Hematopoietic multipotent progenitor cell treated with erythropoietin and hydrocortisone succinate and interleukin-3 and kit ligand, for 8 days (in vitro differentiated cells): ENCODE results near the gene SETD2.
A peak's percentile ranks its signal among the peaks of the same experiment; 100 is the strongest.

Experiments
- DNase-seq: peaks from one replicate; pipeline ENCODE4 v3.0.0-alpha.2; 2015

The SETD2 gene

DNA sequence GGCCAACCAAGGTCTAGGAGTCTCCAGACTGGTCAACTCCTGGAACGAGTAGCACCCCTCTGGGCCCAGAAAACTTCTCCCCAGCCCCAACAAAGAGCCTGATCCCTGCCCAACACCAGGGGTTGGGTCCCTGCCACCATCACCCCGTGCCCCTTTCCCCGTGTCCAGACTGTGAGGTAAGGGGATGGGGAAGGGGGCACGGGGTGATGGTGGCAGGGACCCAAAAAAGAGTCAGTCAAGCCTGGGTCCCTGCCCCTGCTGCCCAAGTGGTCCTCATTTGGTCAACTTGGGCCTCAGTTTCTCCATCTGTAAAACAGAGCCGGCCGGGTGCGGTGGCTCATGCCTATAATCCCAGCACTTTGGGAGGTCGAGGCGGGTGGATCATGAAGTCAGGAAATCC lies 185.5 kb downstream of the SETD2 start:
- no peak for DNase-seq

DNA sequence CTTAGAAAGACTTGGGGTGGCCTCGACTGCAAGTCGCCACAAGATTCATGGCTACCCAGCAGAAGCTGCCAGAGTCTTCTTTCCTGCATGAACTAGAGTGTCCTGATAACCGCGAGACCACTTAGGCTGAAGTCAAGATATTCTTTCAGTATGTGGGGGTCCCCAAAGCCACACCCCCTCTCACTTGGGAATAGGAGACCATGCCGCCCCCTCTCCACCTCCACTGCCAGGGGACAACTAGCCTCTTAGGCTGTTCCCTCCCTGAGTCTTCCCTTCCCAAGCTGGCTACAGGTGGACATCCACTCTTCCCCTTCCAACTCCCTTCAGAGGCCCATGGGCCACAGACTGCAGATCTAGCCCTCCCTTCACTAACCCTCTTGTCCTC lies 186.1 kb downstream of the SETD2 start:
- DNase-seq, result no peak

DNA sequence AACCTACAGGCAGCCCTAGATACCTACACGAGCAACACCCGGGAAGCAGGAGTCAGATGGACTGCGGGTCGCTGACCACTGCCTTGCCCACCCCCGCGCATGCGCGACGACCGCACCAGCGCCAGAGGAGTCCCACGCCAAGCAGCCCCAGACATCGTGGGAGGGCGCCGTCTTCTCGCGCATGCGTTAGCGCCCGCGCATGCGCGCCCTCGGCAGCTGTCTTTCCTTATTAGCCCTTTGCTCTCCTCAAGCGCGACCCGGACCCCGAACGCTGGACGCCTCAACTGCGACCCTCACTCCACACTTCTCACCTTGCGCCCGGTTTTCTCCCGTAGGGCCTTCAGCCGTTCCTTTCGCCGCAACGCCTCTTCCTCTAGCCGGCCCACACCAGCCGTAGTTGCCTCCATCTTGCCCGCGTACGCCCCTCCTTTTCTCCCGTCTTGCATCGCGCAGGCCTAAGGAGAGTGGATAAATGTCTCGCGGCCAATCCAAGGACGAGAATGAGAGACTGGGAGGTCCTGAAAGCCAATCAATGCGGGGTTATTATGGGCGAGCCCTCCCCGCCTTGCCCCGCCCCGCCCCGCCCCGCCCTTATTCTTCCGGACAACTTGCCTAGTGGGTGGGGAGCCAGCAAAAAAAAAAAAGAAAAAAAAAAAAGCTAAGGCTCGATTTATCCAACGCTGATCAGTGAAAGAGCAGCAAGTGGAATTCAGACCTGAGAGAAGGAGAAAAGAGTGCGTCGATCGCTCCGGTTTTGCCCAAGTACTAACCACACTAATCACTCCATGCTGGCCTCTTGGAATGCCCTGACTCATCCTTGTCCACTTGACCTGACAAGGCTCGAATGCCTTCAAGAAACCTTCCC lies 187.4 kb downstream of the SETD2 start, which contains the start of gene CCDC12:
TSS of gene CCDC12 (minus strand) at position 420 of the 865 bp plus-strand sequence. CDS start at position 407, 13 bp downstream.
- DNase-seq, result peak; percentile 100

DNA sequence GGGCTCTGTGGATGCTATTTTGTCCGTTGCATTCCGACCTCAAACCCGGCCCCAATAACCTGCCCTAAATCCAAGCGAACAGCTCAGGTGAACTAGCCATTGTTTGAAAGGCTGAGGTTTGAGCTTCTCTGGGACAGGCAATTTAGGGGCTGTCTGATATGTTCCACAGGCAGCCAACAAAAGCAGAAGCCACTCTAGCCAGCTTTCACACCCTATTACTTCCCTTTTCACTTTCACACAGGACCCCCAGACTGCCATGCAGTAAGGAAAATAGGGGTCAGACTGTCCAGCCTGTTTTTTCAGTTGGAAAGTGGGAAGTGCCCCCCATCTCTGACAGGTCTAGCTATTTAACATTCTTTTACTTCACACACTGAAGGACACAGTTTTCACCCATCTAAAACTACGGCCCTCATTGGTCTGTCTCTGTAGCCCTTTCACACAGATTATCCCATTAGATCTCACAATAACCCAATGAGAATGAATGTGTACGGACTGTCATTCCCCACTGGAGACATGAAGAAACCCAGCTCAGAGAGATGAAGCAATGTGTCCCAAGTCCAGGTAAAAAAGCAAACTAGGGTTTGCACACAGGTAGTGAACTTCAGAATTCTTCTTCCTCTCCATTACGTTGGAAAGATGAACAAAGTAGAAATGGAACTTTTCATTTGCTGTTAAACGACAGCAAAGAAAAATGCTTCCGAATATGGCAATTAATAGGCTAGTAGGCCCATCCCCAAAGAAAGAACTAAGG lies 189.3 kb downstream of the SETD2 start:
- DNase-seq, result no peak

DNA sequence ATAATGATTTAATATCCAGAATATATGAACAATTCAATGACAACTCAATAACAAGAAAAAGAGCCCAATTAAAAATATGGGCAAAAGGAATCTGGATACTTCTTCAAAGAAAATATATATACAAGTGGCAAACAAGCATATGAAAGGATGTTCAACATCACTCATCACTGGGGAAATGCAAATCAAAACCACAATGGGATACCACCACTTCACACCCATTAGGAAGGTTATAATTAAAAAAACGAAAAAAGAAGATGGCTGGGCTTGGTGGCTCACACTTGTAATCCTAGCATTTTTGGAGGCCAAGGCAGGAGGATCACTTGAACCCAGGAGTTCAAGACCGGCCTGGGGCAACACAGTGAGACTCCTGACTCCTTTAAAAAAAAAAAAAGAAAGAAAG lies 191.5 kb downstream of the SETD2 start:
- DNase-seq, result no peak

DNA sequence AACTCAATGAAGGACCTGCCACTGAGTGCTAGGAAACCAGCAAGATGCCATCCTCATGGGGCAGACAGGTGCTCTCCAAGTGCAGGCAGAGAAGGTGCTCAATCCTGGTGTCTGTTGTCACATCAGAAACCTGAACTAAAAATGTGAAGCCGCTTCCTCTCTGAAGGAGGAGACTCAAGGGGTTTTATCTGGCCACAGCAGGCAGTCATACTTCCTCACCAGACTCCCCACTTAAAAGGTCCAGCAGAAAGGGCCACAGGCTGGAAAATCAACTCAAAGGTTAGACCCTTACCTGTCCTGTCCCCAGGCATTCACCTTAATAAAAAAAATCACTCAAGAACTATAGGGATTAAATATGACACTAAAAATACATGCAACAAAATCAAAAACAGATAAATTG lies 192.2 kb downstream of the SETD2 start:
- peak; percentile 59 for DNase-seq

DNA sequence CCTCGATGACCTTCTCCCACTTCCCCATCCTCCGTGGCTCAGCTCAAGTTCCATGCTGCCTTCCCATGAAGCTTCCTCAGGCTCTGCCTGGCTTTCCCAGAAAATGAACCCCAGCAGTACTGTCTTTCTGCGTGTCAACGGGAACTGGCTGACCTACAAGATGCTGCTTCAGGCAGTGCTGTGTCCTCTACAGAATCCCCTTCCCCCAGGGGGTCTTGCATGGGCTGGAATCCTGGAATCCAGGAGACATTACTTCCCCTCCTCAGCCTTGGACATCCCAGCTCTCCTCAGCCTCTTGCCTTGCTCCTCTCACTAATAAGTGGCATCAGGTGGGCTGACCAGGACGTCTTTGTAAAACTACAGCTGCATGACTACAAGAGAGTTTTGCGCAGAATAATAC lies 192.8 kb downstream of the SETD2 start:
- DNase-seq, result no peak

DNA sequence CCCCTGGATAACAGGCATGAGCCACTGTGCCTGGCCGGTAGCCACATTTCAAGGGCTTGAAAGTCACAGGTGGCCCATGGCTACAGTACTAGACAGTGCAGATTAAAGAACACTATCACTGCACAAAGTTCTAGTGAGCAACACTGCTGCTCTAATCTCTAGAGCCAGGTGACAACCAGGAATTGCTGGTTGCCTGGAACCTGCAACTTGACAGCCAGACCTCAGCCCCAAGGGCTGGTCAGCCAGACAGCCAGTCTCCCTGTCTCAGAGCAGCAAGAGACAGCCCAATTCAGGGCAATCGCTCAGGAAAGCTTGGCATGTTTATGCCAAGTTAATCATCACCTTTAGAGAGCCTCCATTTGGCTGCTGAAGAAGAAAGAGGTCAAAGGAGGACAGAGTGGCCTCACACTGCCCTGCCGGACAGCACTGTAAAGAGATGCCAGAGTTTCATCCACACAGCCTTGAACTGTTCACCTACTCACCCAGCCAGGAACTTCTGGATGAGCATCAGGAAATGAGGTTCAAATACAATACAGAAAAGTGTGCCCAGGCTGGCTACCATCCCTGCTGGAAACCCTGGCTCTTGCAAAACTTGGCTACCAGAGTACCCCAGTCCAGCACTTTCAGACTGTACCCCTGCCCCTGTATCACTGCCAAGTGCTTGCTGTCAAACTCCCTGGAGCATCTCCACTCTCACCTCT lies 193.4 kb downstream of the SETD2 start:
- peak; percentile 45 for DNase-seq

DNA sequence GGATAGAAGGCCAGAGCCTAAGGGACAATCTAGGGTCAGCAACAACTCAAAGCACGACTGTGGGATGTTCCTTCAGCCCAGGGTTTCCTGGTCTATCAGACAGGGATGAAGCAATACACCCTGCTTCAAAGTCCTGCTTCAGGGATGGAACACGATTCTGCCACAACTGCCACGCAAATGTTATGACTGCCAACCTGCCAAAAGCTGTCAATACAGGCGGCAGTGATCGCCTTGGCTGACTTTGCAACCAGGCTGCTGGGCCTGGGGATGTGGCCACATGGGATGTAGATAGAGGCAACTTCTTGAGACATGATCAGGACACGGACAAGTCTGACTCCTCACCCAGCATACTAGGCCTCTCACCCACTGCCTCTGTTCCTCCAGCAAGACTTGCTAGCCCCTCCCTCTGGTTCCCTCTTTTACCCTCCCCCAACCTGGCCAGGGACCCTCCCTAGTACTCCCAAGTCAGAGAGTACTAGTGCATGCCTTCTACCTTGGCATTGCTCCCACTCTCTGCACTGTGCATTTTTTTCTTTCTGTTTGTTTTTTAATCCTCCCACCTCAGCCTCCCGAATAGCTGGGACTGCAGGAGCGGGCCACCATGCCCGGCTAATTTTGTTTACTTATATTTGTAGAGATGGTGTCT lies 195.0 kb downstream of the SETD2 start:
- DNase-seq, result no peak

DNA sequence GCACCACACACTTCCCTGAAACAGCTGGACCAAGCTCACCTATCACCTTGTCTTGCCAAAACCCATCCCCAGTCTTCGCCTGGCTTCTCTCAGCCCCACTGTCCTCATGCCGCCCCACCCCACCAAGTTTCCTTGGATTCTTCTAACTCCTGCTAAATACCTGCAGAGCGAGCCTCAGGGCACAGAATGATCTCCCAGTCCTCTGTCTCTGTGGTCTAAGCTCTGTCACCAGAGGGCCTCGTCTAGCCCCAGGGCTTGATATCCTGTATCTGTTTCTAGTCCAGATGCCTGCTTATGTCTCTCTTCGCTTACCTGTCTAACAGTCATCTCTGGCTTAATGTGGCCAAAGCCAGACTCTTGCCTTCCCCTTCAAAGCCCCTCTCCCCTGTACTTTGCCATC lies 197.1 kb downstream of the SETD2 start:
- no peak for DNase-seq
